Activated CD4-positive, alpha-beta T cell treated with anti-CD3 and anti-CD28 coated beads, Interleukin-10, Interleukin-2, amounts not matched to agents 100 ng/mL and 50 ng/mL, durations not matched to agents 16 hours and 8 hours (primary cell): ENCODE data around the gene PLPP7.
A peak's percentile ranks its signal among the peaks of the same experiment; 100 is the strongest.
"Not testable (repeated sequence)": the region's sequence is repeated elsewhere in the genome, so short reads cannot be mapped to it uniquely, and the experiment has no call there.

Experiments
- DNase-seq: peaks from one replicate; pipeline ENCODE4 v3.0.0-alpha.2; 2020

PLPP7 gene

GRCh38 chr9:131270171-131271015, 19.1 kb upstream of the PLPP7 start:
- DNase-seq, result peak; percentile 82

- DNase-seq, result not testable (repeated sequence)
Measured at GRCh38 chr9:131271016-131271273, 18.6 kb upstream of the PLPP7 start.

DNA sequence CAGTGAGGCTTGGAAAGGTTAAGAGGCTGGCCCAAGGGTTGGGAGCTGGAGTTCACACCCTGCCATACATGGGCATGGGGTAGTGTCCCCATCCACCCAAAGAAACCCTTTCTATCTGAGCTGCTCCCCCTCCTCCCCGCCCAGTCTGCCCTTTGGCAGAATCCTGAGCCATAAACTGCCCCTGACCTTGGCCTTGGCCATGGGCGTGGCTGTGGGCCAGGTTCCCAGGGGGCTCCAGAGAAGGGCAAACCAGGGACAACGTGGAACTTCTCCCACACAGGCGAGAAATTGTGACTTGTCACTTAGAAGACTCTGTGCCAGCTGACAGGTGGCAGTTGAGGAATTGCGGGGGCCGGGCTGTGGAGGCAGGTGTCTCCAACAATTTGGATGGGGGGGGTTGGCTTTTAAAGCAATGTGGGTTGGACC, 18.0 kb upstream of the PLPP7 start:
- DNase-seq, result no peak

- DNase-seq, result peak; percentile 32
Measured at GRCh38 chr9:131272212-131272611, 17.3 kb upstream of the PLPP7 start.

DNA sequence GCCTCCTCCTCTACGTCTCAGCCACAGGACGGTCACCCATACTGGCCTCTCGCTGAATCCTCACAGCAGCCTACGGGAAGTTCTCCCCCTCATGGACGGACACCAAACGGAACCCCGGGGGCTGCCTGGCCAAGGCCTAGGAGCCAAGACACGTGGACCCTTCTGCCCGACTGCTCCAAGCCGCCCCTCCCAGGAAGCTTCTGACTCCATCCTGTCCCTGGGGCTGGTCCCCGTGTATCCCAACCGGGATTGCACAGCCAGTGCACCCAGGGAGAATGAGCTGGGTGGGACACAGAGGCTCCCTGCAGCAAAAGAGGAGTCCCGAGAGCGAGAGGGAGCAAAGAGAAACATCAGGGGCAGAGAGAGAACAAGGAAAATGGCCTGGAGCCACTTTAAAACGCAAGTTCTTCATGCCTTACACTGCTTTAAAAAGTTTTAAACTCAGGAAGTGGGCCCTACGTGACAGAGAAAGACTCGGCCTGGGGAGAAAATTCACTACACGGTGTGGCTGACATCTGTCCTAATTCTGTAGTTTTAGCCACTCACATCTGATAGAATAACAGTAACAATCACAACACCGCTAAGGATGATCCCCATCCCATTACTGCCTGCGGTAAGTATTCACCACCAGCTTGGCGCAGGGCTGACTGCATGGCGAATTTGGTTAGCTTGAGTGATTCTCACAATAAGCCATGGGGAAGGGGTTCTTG, 16.2 kb upstream of the PLPP7 start:
- DNase-seq, result peak; percentile 58

- peak; percentile 65 for DNase-seq
Measured at GRCh38 chr9:131273856-131274673, 15.5 kb upstream of the PLPP7 start.

DNA sequence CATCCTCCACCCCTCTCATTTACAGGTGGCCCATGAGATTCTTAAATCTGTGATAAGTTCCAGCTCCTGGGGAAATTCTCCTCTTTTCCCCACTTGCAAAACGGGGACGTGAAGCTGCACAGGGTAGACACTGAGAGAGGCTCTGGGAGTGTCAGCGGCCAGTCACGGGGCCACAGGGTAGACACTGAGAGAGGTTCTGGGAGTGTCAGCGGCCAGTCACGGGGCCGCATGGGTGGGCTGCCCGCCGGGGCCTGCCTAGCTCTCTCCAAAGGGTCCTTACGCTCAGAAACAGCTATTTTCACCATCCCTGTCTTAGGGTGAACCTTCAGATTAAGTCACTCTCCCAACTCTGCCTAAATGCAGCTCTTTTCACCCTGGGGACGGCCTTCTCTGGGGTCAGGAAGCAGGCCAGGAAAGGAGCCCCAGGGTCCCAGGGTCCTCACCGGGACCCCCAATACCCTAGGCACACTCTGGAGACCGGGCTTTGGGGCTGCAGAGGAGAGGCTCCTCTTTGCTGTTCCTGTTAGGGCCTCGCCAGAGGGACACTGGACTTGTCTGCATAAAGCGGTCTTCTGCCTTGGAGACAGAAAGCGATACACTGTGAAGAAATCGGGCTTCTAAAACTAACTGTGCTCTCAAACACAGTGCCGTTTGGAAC, 14.7 kb upstream of the PLPP7 start:
- peak; percentile 56 for DNase-seq

DNA sequence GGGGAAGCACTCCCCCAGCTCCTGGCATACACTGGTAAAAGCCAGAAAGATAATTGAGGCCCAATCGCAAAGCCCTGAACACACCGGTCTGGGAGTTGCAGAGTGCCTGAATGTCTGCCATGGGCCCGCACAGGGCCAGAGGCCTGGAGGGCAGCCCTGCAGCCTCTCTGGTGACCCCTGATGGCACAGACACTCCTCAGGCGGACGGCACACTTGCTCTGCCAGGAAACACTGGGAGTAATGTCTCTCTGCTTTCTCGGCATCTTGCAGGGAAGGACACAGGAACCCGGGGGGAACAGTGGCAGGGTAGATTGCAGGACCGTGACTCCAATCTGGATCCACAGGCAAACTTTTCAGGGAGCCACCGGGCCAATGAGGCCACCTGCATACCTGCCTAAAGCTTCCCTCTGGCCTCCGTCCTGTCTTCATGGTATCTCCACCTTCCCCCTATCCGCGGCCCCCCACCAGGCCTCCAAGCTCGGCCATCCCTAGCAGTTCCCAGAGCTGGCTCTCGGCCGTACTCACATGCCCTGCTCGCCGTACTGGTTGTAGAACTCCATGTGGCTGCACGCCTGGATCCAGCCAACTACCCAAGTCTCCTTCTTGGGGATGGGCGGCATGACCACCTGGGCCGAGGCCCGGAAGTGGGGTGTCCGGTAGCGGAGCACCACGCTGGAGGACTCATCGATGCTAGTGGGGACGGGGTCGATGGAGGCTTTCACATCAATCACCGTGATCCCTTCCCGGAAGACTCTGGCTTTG, 14.0 kb upstream of the PLPP7 start:
- peak; percentile 66 for DNase-seq

DNA sequence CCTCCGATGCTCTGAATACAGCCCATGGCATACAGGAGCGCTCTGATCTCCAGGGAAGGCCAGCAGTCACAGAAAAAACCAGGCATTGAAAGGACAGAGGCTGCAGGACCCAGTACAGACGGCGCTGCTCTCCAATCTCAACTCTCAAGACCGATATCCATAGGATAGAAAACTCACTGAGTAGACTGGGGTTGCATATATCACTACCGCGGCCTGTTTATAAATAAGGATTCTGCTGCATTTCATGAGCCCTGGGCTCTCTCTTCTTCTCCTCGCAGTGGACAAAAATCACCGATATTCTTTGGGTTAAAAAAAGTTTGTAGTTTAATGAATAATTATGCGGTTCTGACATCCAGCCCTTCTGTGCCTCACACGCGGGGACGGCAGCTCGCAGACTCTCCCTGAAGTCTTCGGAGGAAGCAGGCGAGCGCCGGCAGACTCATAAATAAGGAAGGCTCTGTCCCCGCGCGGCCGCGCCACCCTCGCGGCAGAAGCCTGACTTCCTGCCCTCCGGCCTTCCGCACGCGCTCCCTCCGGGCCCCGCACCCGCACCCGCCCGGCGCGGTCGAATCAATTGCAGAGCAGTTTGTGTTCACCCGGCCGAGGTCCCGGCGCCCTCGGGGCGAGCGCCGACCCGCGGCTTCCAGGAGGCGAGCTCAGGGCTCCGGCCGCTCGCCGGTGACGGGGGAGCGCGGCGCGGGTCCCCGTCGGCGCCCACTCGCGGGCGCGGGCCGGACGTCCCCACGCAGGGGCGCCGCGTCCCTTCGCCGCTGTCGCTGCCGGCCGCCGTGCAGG, 13.2 kb upstream of the PLPP7 start, which contains the start of gene FAM78A:
Gene FAM78A, minus strand, starts transcription at position 417 of the 795 bp plus-strand sequence. Its CDS starts 331 bp downstream, at position 86.
- peak; percentile 69 for DNase-seq

DNA sequence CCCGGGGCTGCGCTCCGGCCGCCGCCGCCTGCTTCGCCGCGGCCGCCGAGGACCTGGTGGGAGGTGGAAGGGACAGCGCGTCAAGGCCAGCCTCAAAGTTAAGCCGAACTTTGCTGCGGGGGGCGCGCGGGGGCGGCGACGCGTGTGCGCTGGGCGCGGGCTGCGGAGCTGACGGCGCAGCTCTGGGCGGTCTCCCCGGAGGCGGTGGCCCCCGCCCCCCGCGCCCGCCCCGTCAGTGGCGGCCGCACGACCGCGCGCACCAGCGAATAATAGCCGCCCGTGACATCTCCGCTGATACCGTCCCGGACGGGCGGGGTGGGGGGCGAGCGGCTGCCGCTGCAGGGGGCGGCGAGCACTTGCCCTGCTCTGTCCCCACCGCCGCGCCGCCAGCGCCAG, 12.6 kb upstream of the PLPP7 start:
- DNase-seq, result peak; percentile 58

DNA sequence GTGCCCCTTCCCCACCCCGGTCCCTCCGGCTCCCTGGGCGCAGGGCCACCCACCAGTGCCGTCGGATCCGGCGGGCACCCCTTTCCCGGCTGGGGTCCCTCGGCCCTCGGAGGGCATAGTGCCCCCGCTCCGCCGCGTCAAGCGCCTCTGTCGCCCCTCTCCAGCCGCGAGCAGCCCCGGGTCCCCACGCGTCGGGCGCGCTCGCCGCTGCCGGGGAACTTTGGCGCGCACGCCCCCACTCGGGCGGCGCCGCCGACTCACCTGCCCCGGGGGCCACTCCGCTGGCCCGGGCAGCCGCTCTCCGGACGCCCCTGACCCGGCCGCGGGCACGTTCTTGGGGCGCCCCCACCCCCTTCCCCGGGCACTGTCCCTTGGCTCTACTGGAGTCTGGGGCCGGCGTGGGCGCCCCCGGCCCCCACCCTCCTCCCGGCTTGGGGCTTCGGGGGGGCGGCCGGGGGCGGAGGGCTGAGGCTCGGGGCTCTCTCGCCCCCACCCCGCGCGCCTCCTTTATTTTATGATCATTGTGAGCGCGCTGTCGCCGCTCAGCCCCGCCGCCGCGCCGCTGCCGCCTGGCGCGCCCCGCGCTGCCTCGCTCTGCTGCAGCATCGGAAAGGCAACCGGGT, 12.1 kb upstream of the PLPP7 start:
- no peak for DNase-seq

- peak; percentile 89 for DNase-seq
Measured at GRCh38 chr9:131277910-131278701, 11.4 kb upstream of the PLPP7 start.

- DNase-seq, result no peak
Measured at GRCh38 chr9:131278702-131279111, 10.8 kb upstream of the PLPP7 start.

- DNase-seq, result no peak
Measured at GRCh38 chr9:131279196-131279862, 10.2 kb upstream of the PLPP7 start.

- no peak for DNase-seq
Measured at GRCh38 chr9:131279863-131280570, 9.5 kb upstream of the PLPP7 start.

- no peak for DNase-seq
Measured at GRCh38 chr9:131280660-131281059, 8.9 kb upstream of the PLPP7 start.

DNA sequence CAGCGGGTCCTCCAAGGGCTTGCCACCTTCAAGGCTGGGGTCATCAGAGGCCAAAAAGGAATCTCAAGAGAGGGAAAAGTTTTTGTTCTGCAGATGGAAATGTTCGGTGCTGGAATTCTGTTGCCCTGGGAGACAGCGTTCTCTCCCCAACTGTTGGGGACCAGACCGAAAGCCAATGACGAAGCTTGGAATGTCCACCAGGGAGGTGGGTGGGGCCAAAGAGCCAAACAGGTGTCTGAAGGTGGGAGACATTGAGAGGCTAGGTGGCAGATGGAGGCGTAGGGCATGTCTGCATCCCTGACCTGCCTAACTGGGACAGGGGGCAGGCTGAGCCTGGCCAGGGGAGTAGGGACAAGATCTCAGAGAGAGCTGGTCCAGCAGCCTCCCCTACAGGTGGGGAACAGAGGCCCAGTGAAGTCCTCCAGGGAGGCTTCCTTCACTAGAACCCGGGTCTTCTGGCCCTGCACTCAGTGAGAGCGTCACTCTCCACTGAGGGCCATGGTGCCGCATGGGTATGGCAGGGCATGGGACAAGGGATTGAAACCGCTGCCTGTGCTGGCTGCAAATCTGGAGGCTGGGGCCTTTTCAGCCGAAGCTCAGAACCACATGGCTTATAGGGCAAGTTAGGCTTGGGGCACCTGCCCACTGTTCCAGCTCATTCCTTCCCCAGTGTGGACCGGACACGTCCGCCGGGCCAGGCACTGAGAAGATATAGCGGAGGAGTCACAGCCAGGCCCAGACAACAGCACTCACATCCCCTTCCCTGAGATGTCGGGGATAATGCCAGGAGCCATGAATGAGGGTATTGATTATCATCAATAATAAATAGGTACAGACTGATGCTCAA, 8.2 kb upstream of the PLPP7 start:
- DNase-seq, result no peak

GRCh38 chr9:131282175-131282574, 7.3 kb upstream of the PLPP7 start:
- no peak for DNase-seq
